Measurements from ENCODE around the gene DCAF16. TPM values are rescaled to one million over a fixed set of nuclear protein-coding genes. Genes with fewer than 3 reads are reported as not detected.

The DCAF16 gene
- total and polyA plus RNA-seq, 2 donors (not counting 3 experiments of a cell fraction or from before 2014, with no cell fraction given), result 13.8 to 35.0 TPM

- no peak overlapping the region for H3K27ac ChIP-seq (ENCODE audit: insufficient read depth, low read depth, low read length)
- no peaks in the 10 kb centered on the region for H4K20me1 ChIP-seq (replicated peaks; ENCODE audit: control insufficient read depth, extremely low read depth, insufficient read depth, low read length)
- H3K36me3 ChIP-seq (ENCODE audit: control insufficient read depth in 2 of 2, extremely low read depth in 1 of 2, insufficient read depth in 2 of 2, low read length in 2 of 2), result no peaks in the 10 kb centered on the region
- H3K4me1 ChIP-seq (ENCODE audit: control insufficient read depth, extremely low read depth, insufficient read depth, low read length), result peaks cover 3% of the 10 kb centered on the region
- H3K4me3 ChIP-seq (replicated peaks in 1 of 3; ENCODE audit: insufficient read depth in 1 of 3, low read depth in 1 of 3, low read length in 3 of 3), result no peak overlapping the region
- H3K9ac ChIP-seq (replicated peaks; ENCODE audit: extremely low read depth, insufficient read depth, low read length), result no peak overlapping the region
- no peak for DNase-seq (ENCODE audit: low read depth, low spot score)
- H3K79me2 ChIP-seq (ENCODE audit: control insufficient read depth, insufficient read depth, low read length), result no peaks in the 10 kb centered on the region
- H3K9me1 ChIP-seq (replicated peaks; ENCODE audit: control insufficient read depth, extremely low read depth, insufficient read depth, low read length), result no peaks in the 10 kb centered on the region
- FAIRE-seq, result no peak
- no TSS peak for BruUV-seq (replicated peaks)
- ChIA-PET CTCF (no interaction called here), POLR2A (no interaction called here)
- no peak overlapping the region for H2AFZ ChIP-seq (ENCODE audit: low read depth, low read length)
- no peak overlapping the region for H3K4me2 ChIP-seq (ENCODE audit: insufficient read depth, low read length)
- dilution Hi-C loops (cut with MboI; ENCODE audit: extremely low pct_ligation_motif_present, low sequenced_read_pairs) (no loop called here), intact Hi-C loops (cut with micrococcal nuclease) (no loop called here)
- TF ChIP-seq POLR2A (IDR thresholded peaks at IDR 0.05; ENCODE audit: low read depth, low read length), result no peak
- TF ChIP-seq MYC (IDR thresholded peaks at IDR 0.05; ENCODE audit: low read depth, low read length), result no peak
- no peak for TF ChIP-seq JUN (IDR thresholded peaks at IDR 0.05; ENCODE audit: borderline replicate concordance, insufficient read depth, insufficient read length, low read depth)
- TF ChIP-seq EZH2 (IDR thresholded peaks at IDR 0.05; ENCODE audit: borderline replicate concordance, low read depth, low read length, severe bottlenecking), result no peak
- TF ChIP-seq FOS (IDR thresholded peaks at IDR 0.05; ENCODE audit: borderline replicate concordance, insufficient read depth, low read length), result no peak
- TF ChIP-seq GATA2 (IDR thresholded peaks at IDR 0.05; ENCODE audit: insufficient read depth, insufficient read length, low read depth, low read length), result no peak
- no peak for TF ChIP-seq POLR2AphosphoS5 (IDR thresholded peaks at IDR 0.05; ENCODE audit: insufficient read depth, low read depth, low read length)
- TF ChIP-seq, protein P1, sequence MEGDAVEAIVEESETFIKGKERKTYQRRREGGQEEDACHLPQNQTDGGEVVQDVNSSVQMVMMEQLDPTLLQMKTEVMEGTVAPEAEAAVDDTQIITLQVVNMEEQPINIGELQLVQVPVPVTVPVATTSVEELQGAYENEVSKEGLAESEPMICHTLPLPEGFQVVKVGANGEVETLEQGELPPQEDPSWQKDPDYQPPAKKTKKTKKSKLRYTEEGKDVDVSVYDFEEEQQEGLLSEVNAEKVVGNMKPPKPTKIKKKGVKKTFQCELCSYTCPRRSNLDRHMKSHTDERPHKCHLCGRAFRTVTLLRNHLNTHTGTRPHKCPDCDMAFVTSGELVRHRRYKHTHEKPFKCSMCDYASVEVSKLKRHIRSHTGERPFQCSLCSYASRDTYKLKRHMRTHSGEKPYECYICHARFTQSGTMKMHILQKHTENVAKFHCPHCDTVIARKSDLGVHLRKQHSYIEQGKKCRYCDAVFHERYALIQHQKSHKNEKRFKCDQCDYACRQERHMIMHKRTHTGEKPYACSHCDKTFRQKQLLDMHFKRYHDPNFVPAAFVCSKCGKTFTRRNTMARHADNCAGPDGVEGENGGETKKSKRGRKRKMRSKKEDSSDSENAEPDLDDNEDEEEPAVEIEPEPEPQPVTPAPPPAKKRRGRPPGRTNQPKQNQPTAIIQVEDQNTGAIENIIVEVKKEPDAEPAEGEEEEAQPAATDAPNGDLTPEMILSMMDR (IDR thresholded peaks at IDR 0.05; ENCODE audit: extremely low read depth in 1 of 2, insufficient read depth in 1 of 2, low read depth in 1 of 2, low read length in 2 of 2), result no peak
- H3K9me3 ChIP-seq (replicated peaks; ENCODE audit: control insufficient read depth, insufficient read depth, low read length), result no peaks in the 10 kb centered on the region
- peaks cover 27 to 39% of the 10 kb centered on the region in 2 experiments for H3K27me3 ChIP-seq (ENCODE audit: control insufficient read depth in 2 of 2, insufficient read depth in 2 of 2, low read length in 2 of 2)
Observed at GRCh38 chr4:17778431-17778830, 32.1 kb downstream of the DCAF16 start.

Measured in endothelial cell of umbilical vein (primary cell).